Coronary artery (tissue), 2 donors: ENCODE measurements around the gene ACSL6.

Source experiments
- DNase-seq: peaks from one replicate; pipeline ENCODE4 v3.0.0-alpha.2; 2017; ENCODE audit warnings: low spot score
- H3K27ac ChIP-seq, 2 donors: fragments of 200-600 bp; sonication (generic); one replicate each; pipeline ENCODE4 v1.5.1; 2016 to 2019
- H3K4me3 ChIP-seq: fragments of 200-600 bp; sonication (generic); 2 replicates; pipeline ENCODE4 v1.5.1; 2016; ENCODE audit warnings: mild to moderate bottlenecking, moderate library complexity
- CTCF ChIP-seq: fragments of 200-600 bp; sonication (generic); IDR thresholded peaks from one replicate; pipeline ENCODE4 v1.5.1; 2019; ENCODE audit warnings: antibody characterized with exemption

ACSL6 gene

GRCh38 chr5:132011622-132012343, at the start of gene ACSL6:
TSS of gene ACSL6 (minus strand) at chr5:132011658. CDS start at chr5:132011553, 105 bp downstream.
- no peak for TF ChIP-seq CTCF
- Histone ChIP-seq H3K27ac (no peak within 1 kb of the TSS), H3K4me3 (peak within 1 kb of the TSS; percentile 82)

GRCh38 chr5:132060501-132061161, 49.2 kb upstream of the ACSL6 start, which contains the start of gene IL3:
TSS of gene IL3 (plus strand) at chr5:132060655. CDS start at chr5:132060707, 52 bp downstream.
- no peak for DNase-seq
- Histone ChIP-seq H3K4me3 (no peak within 1 kb of the TSS), H3K27ac (no peak within 1 kb of the TSS)
- no peak for TF ChIP-seq CTCF

More at GRCh38 chr5:132011622-132012343, at the start of gene ACSL6:
- peak; percentile 67 for DNase-seq

- H3K27ac ChIP-seq: no peak overlapping the region
- TF ChIP-seq CTCF: no peak
- DNase-seq: peak; percentile 63
- H3K4me3 ChIP-seq: no peak overlapping the region
These were observed 48.4 kb upstream of the ACSL6 start for GRCh38 chr5:132059696-132060500.

- Histone ChIP-seq H3K27ac (no peak overlapping the region), H3K4me3 (no peak overlapping the region)
- TF ChIP-seq CTCF: no peak
- DNase-seq: peak; percentile 52
These were observed 47.7 kb upstream of the ACSL6 start for GRCh38 chr5:132059043-132059695.

GRCh38 chr5:132058646-132059042, 47.2 kb upstream of the ACSL6 start:
- no peak overlapping the region for H3K4me3 ChIP-seq
- no peak for DNase-seq
- no peak overlapping the region for H3K27ac ChIP-seq
- TF ChIP-seq CTCF: no peak

- no peak for TF ChIP-seq CTCF
- no peak overlapping the region for H3K27ac ChIP-seq
- DNase-seq: no peak
- no peak overlapping the region for H3K4me3 ChIP-seq
These were observed 46.2 kb upstream of the ACSL6 start for GRCh38 chr5:132057498-132058255.
